ENCODE measurements around the gene RAD51B. TPM values are rescaled to one million over a fixed set of nuclear protein-coding genes. Genes with fewer than 3 reads are reported as not detected.

RAD51B gene
- total RNA-seq, 5 donors from 2014 or later (not counting 1 experiment from before 2014, with no cell fraction given): 25.4 to 47.9 (median 30.0) TPM

DNA sequence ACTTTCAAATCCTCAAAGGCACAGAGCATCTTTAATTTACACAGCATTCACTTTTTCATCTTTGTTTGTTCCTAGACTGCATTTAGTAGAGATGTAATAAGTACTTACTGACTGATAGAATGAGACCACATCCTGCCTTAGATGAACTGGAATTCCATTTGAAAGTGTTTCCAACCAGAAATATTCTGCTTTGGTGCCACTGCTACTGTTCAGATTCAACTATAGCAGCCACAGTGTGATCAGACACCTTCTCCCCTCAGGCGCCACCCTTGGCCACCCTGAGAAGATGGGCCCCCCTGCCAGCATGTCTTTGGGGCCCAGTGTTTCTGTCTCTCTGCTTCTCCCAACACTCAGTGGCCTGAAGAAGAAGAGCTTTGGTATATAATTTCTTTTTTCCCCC lies 449.1 kb downstream of the RAD51B start:
- peak in 12 of 35 experiments; percentile 10 to 45 (median 29) for DNase-seq
- ATAC-seq (replicated peaks in 1 of 4): peak; percentile 31 to 81 (median 53)
- CTCF ChIA-PET: no interaction called here

DNA sequence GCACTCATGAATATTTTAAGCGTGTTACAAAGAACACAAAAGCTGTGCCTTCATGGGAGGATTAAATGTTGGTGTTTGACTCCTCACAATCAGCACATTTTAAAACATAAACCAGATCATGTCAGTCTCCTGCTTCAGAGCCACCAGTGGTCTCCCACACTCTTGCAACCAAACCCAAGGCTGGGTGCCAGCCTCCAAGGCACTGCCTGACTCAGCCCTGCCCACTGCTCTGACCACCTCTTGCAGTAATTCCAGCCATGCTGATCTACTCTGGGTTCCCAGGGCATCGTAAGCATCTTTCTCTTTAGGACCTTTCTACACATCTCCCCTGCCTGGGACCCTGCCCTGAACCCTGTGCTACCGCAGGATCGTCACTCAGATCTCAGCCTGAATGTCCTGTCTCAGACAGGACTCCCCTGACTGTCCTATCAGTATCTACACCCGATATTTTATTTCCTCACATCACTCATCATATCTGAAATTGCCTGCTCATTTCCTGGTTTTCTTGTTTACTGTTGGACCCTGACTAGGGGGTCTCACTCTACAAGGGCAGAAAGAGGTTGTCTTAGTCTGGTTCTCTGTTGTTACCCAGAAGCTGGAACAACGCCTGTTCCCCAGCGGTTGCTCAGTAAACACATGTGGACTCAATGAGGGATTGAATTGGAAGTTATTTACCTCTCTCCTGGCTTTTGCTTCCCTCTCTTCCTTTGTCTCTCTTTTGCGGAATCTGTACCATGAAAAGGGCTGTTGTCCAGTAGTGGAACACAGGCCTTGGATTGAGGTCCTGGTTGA lies 449.8 kb downstream of the RAD51B start:
- ChIA-PET CTCF (no interaction called here), POLR2A (no interaction called here)
- DNase-seq (no peak), ATAC-seq (replicated peaks in 1 of 4) (no peak)
- H3K36me3 ChIP-seq (ENCODE audit: control insufficient read depth in 2 of 2, extremely low read depth in 1 of 2, insufficient read depth in 1 of 2, low read length in 1 of 2): no peaks in the 10 kb centered on the region
- H3K27ac ChIP-seq (ENCODE audit: low read length): no peak overlapping the region
- H3K4me1 Mint-ChIP-seq: peaks cover 44 to 68% (median 59%) of the 10 kb centered on the region in 3 donors
- H3K27ac Mint-ChIP-seq: peak overlapping the region; percentile 85 to 94
- no peaks in the 10 kb centered on the region for H3K36me3 Mint-ChIP-seq
- 100% methylated on average over 4 of the region's 8 CpGs for WGBS (ENCODE audit: insufficient coverage)
- no peaks in the 10 kb centered on the region for H3K27me3 ChIP-seq (replicated peaks in 1 of 2; ENCODE audit: control insufficient read depth in 2 of 2, extremely low read depth in 1 of 2, insufficient read depth in 2 of 2, low read length in 1 of 2)
- H3K27me3 Mint-ChIP-seq: no peaks in the 10 kb centered on the region
- H3K4me1 ChIP-seq (ENCODE audit: control insufficient read depth in 1 of 2, extremely low read depth in 1 of 2, insufficient read depth in 2 of 2, low read length in 2 of 2): peaks cover 22 to 45% of the 10 kb centered on the region in 2 experiments
- H3K4me3 Mint-ChIP-seq: peak overlapping the region in 1 of 3 donors; percentile 39
- H3K9me3 Mint-ChIP-seq: no peaks in the 10 kb centered on the region
- H3K4me3 ChIP-seq (ENCODE audit: control insufficient read depth in 1 of 2, extremely low read depth in 1 of 2, low read length in 1 of 2): no peak overlapping the region
- no peaks in the 10 kb centered on the region for H3K9me3 ChIP-seq

More for the DNA sequence above, 449.1 kb downstream of the RAD51B start:
- peak overlapping the region in 1 of 3 donors; percentile 39 for H3K4me3 Mint-ChIP-seq
- H3K9me3 Mint-ChIP-seq: no peaks in the 10 kb centered on the region
- Histone ChIP-seq H3K4me1 (ENCODE audit: control insufficient read depth in 1 of 2, extremely low read depth in 1 of 2, insufficient read depth in 2 of 2, low read length in 2 of 2) (peaks cover 22 to 49% of the 10 kb centered on the region in 2 experiments), H3K4me3 (ENCODE audit: control insufficient read depth in 1 of 2, extremely low read depth in 1 of 2, low read length in 1 of 2) (no peak overlapping the region), H3K27ac (ENCODE audit: low read length) (peak overlapping the region; percentile 52), H3K9me3 (no peaks in the 10 kb centered on the region), H3K27me3 (replicated peaks in 1 of 2; ENCODE audit: control insufficient read depth in 2 of 2, extremely low read depth in 1 of 2, insufficient read depth in 2 of 2, low read length in 1 of 2) (no peaks in the 10 kb centered on the region), H3K36me3 (ENCODE audit: control insufficient read depth in 2 of 2, extremely low read depth in 1 of 2, insufficient read depth in 1 of 2, low read length in 1 of 2) (no peaks in the 10 kb centered on the region)
- no CpG with 5 or more reads among the region's 1 CpG for WGBS (ENCODE audit: insufficient coverage)
- H3K4me1 Mint-ChIP-seq: peaks cover 41 to 68% (median 59%) of the 10 kb centered on the region in 3 donors
- peak overlapping the region; percentile 85 to 94 for H3K27ac Mint-ChIP-seq
- no peaks in the 10 kb centered on the region for H3K36me3 Mint-ChIP-seq
- no peaks in the 10 kb centered on the region for H3K27me3 Mint-ChIP-seq
- POLR2A ChIA-PET: interaction anchor here in 1 of 2 donors (1.0 kb wide), 1 partner anchor 12 kb away, joined by 3 read pairs; no protein-coding TSS in a partner anchor

DNA sequence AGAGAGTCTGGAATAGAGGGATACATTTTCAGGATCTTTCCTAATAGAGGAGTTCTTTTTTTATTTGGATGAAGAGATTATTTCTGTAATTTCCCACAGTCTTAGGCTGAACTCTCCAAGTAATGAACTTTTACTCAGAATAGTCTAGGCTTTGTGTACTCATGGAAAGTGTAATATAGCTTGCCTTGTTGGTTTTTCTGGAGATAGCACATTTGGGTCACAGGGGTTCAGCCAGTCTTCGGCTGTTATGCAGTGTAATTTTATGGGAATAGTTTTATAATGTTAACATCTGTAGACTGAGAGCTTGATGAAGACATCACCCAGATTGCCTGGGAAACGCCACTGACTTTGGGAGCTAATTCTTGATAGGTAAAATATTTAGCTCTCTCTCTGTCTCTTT lies 450.8 kb downstream of the RAD51B start:
- H3K27me3 ChIP-seq (replicated peaks in 1 of 2; ENCODE audit: control insufficient read depth in 2 of 2, extremely low read depth in 1 of 2, insufficient read depth in 2 of 2, low read length in 1 of 2): no peaks in the 10 kb centered on the region
- no peak overlapping the region for H3K4me3 ChIP-seq (ENCODE audit: control insufficient read depth in 1 of 2, extremely low read depth in 1 of 2, low read length in 1 of 2)
- no peaks in the 10 kb centered on the region for H3K36me3 Mint-ChIP-seq
- no peak overlapping the region for H3K4me3 Mint-ChIP-seq
- H3K27me3 Mint-ChIP-seq: no peaks in the 10 kb centered on the region
- no peaks in the 10 kb centered on the region for H3K9me3 ChIP-seq
- peaks cover 50 to 75% (median 64%) of the 10 kb centered on the region in 3 donors for H3K4me1 Mint-ChIP-seq
- peaks cover 24 to 51% of the 10 kb centered on the region in 2 experiments for H3K4me1 ChIP-seq (ENCODE audit: control insufficient read depth in 1 of 2, extremely low read depth in 1 of 2, insufficient read depth in 2 of 2, low read length in 2 of 2)
- WGBS (ENCODE audit: insufficient coverage): 100% methylated on average over 1 of the region's 2 CpGs
- POLR2A ChIA-PET: interaction anchor here (0.5 to 1.0 kb wide), 4 partner anchors 17 to 520 kb away, joined by 3 to 8 read pairs (median 4); no protein-coding TSS in a partner anchor
- no peak for ATAC-seq (replicated peaks in 1 of 4)
- H3K36me3 ChIP-seq (ENCODE audit: control insufficient read depth in 2 of 2, extremely low read depth in 1 of 2, insufficient read depth in 1 of 2, low read length in 1 of 2): no peaks in the 10 kb centered on the region
- no peak overlapping the region for H3K27ac ChIP-seq (ENCODE audit: low read length)
- no peak for DNase-seq
- CTCF ChIA-PET: interaction anchor here in 1 of 2 donors (1.1 to 1.3 kb wide), 2 partner anchors 518 to 522 kb away, joined by 3 read pairs; no protein-coding TSS in a partner anchor
- peak overlapping the region; percentile 18 to 73 for H3K27ac Mint-ChIP-seq
- H3K9me3 Mint-ChIP-seq: no peaks in the 10 kb centered on the region

DNA sequence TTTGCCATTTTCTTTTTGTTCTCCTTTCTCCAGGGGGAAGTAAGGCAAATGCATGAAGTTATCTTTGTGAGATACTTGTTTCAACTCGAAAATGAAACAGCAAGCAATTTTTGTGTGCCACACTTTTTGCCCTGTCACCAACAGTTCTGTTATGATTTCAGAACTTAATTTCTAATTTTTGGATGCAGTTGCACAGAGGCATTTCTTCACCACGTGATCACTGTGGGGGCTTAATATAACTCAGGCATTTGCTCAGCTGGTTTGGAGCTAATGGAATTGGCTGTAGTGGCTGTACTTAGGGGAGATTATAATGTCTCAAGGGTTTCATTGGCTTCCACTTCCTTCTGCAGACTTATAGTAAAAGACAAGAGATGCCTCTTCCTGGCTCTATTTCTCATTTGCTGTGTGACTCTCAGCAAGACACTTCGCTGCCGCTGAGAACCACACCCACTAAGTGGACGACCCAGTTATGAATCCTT lies 452.4 kb downstream of the RAD51B start:
- Histone ChIP-seq H3K4me1 (ENCODE audit: control insufficient read depth in 1 of 2, extremely low read depth in 1 of 2, insufficient read depth in 2 of 2, low read length in 2 of 2) (peaks cover 30 to 48% of the 10 kb centered on the region in 2 experiments), H3K9me3 (no peaks in the 10 kb centered on the region), H3K27me3 (replicated peaks in 1 of 2; ENCODE audit: control insufficient read depth in 2 of 2, extremely low read depth in 1 of 2, insufficient read depth in 2 of 2, low read length in 1 of 2) (no peaks in the 10 kb centered on the region), H3K36me3 (ENCODE audit: control insufficient read depth in 2 of 2, extremely low read depth in 1 of 2, insufficient read depth in 1 of 2, low read length in 1 of 2) (no peaks in the 10 kb centered on the region), H3K4me3 (ENCODE audit: control insufficient read depth in 1 of 2, extremely low read depth in 1 of 2, low read length in 1 of 2) (no peak overlapping the region), H3K27ac (ENCODE audit: low read length) (no peak overlapping the region)
- WGBS (ENCODE audit: insufficient coverage): 24% methylated on average over 2 of the region's 5 CpGs
- ATAC-seq (replicated peaks in 1 of 4) (no peak), DNase-seq (no peak)
- Mint-ChIP-seq H3K27me3 (no peaks in the 10 kb centered on the region), H3K27ac (no peak overlapping the region), H3K36me3 (no peaks in the 10 kb centered on the region), H3K4me1 (peaks cover 57 to 82% (median 80%) of the 10 kb centered on the region in 3 donors), H3K9me3 (no peaks in the 10 kb centered on the region), H3K4me3 (no peak overlapping the region)
- POLR2A ChIA-PET: interaction anchor here (0.6 to 0.7 kb wide), 2 partner anchors 523 to 1427 kb away, joined by 3 to 4 read pairs; no protein-coding TSS in a partner anchor
- CTCF ChIA-PET: no interaction called here

DNA sequence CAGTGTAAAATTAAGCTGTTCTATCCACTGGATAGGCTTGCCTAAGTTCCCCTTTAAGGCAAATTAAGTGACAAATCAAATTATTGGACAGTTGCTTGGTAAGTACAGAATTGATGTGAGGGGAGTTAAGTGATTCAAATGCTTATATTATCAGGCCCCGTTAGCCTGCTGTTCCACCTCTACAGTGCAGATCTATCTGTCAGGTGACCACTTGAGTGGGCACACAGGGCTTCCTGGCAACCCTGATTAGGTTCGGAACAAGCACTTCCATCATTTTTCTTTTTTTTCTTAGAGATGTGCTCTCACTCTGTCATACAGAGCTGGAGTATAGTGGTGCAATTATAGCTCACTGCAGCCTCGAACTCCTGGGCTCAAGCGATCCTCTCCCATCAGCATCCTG lies 453.8 kb downstream of the RAD51B start:
- Histone ChIP-seq H3K9me3 (no peaks in the 10 kb centered on the region), H3K4me3 (ENCODE audit: control insufficient read depth in 1 of 2, extremely low read depth in 1 of 2, low read length in 1 of 2) (no peak overlapping the region), H3K27me3 (replicated peaks in 1 of 2; ENCODE audit: control insufficient read depth in 2 of 2, extremely low read depth in 1 of 2, insufficient read depth in 2 of 2, low read length in 1 of 2) (no peaks in the 10 kb centered on the region), H3K27ac (ENCODE audit: low read length) (no peak overlapping the region), H3K36me3 (ENCODE audit: control insufficient read depth in 2 of 2, extremely low read depth in 1 of 2, insufficient read depth in 1 of 2, low read length in 1 of 2) (no peaks in the 10 kb centered on the region), H3K4me1 (ENCODE audit: control insufficient read depth in 1 of 2, extremely low read depth in 1 of 2, insufficient read depth in 2 of 2, low read length in 2 of 2) (peaks cover 23 to 34% of the 10 kb centered on the region in 2 experiments)
- POLR2A ChIA-PET: no interaction called here
- DNase-seq: no peak
- Mint-ChIP-seq H3K4me1 (peaks cover 45 to 74% (median 66%) of the 10 kb centered on the region in 3 donors), H3K9me3 (no peaks in the 10 kb centered on the region), H3K36me3 (no peaks in the 10 kb centered on the region), H3K27me3 (no peaks in the 10 kb centered on the region), H3K4me3 (no peak overlapping the region), H3K27ac (no peak overlapping the region)
- CTCF ChIA-PET: no interaction called here
- WGBS (ENCODE audit: insufficient coverage): 100% methylated on average over 1 of the region's 4 CpGs
- ATAC-seq (replicated peaks in 1 of 4): no peak

DNA sequence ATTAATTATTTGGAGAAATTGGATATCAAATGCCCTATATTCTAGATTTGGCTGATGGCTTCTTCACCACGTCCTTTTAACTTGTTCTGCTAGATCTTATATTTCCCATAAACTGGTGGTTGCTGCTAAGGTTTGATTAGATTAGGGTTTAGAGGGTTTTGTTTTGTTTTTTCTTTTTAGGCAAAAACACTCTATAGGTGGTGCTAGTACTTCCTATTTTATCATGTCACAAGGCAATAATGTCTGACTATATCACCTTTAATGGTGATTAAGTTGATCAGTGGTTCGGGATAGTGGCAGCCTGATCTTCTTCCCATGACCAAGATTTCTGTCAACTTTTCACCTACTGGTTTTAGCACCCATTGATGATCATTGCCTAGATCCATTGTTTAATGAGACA lies 455.1 kb downstream of the RAD51B start:
- H3K36me3 Mint-ChIP-seq: no peaks in the 10 kb centered on the region
- H3K4me1 Mint-ChIP-seq: peaks cover 36 to 69% (median 59%) of the 10 kb centered on the region in 3 donors
- peak overlapping the region; percentile 46 to 83 for H3K27ac Mint-ChIP-seq
- H3K9me3 ChIP-seq: no peaks in the 10 kb centered on the region
- no peaks in the 10 kb centered on the region for H3K27me3 Mint-ChIP-seq
- peak overlapping the region in 1 of 3 donors; percentile 6 for H3K4me3 Mint-ChIP-seq
- no peaks in the 10 kb centered on the region for H3K36me3 ChIP-seq (ENCODE audit: control insufficient read depth in 2 of 2, extremely low read depth in 1 of 2, insufficient read depth in 1 of 2, low read length in 1 of 2)
- H3K27ac ChIP-seq (ENCODE audit: low read length): no peak overlapping the region
- ATAC-seq (replicated peaks in 1 of 4) (peak in 3 of 4 experiments; percentile 23 to 30 (median 26)), DNase-seq (no peak)
- H3K27me3 ChIP-seq (replicated peaks in 1 of 2; ENCODE audit: control insufficient read depth in 2 of 2, extremely low read depth in 1 of 2, insufficient read depth in 2 of 2, low read length in 1 of 2): no peaks in the 10 kb centered on the region
- H3K4me1 ChIP-seq (ENCODE audit: control insufficient read depth in 1 of 2, extremely low read depth in 1 of 2, insufficient read depth in 2 of 2, low read length in 2 of 2): peaks cover 14 to 24% of the 10 kb centered on the region in 2 experiments
- POLR2A ChIA-PET: no interaction called here
- CTCF ChIA-PET: interaction anchor here in 1 of 2 donors (1.2 kb wide), 1 partner anchor 12 kb away, joined by 4 read pairs; no protein-coding TSS in a partner anchor
- no CpG with 5 or more reads among the region's 2 CpGs for WGBS (ENCODE audit: insufficient coverage)
- no peak overlapping the region for H3K4me3 ChIP-seq (ENCODE audit: control insufficient read depth in 1 of 2, extremely low read depth in 1 of 2, low read length in 1 of 2)
- no peaks in the 10 kb centered on the region for H3K9me3 Mint-ChIP-seq
